HepG2 (cell line): ENCODE data around the gene REPIN1. TPM values are rescaled to one million over a fixed set of nuclear protein-coding genes. Genes with fewer than 3 reads are reported as not detected.
A peak's percentile ranks its signal among the peaks of the same experiment; 100 is the strongest.

Source experiments
- ATM ChIP-seq: fragments of 450-650 bp; IDR thresholded peaks from 2 replicates; pipeline ENCODE4 v1.7.1; 2017; ENCODE audit warnings: mild to moderate bottlenecking, borderline replicate concordance
- CBX1 ChIP-seq: IDR thresholded peaks from one replicate; pipeline ENCODE4 v1.6.1; 2016; ENCODE audit warnings: antibody characterized with exemption, low read depth
- DDIT3 ChIP-seq: sonication (generic); formaldehyde crosslinking; IDR thresholded peaks from 2 replicates; pipeline ENCODE4 v1.4.0; 2020; ENCODE audit warnings: mild to moderate bottlenecking, missing genetic modification reagents
- FOXK1 ChIP-seq: sonication (generic); formaldehyde crosslinking; IDR thresholded peaks from 2 replicates; pipeline ENCODE4 v1.4.0; 2020; ENCODE audit warnings: low read depth, missing genetic modification reagents, borderline replicate concordance
- GABPB1 ChIP-seq: IDR thresholded peaks from 2 replicates; pipeline ENCODE4 v1.6.1; 2016; ENCODE audit warnings: mild to moderate bottlenecking, missing genetic modification reagents, moderate library complexity, missing compliant biosample characterization
- HNRNPH1 ChIP-seq: fragments of 200-400 bp; formaldehyde crosslinking; optimal IDR thresholded peaks from 2 replicates; pipeline ENCODE3; 2017; ENCODE audit warnings: mild to moderate bottlenecking, low read depth, low read length
- KMT2A ChIP-seq: sonication (generic); formaldehyde crosslinking; IDR thresholded peaks from 2 replicates; pipeline ENCODE4 v1.4.0; 2020; ENCODE audit warnings: missing genetic modification reagents
- MAF1 ChIP-seq: sonication (generic); formaldehyde crosslinking; IDR thresholded peaks from 2 replicates; pipeline ENCODE4 v1.5.0; 2020; ENCODE audit warnings: missing genetic modification reagents, borderline replicate concordance
- MAFG ChIP-seq: sonication (generic); formaldehyde crosslinking; IDR thresholded peaks from 2 replicates; pipeline ENCODE4 v1.5.1; 2020; ENCODE audit warnings: mild to moderate bottlenecking, missing genetic modification reagents
- NAIF1 ChIP-seq: sonication (generic); formaldehyde crosslinking; IDR thresholded peaks from 2 replicates; pipeline ENCODE4 v1.5.0; 2020; ENCODE audit warnings: mild to moderate bottlenecking, missing genetic modification reagents, borderline replicate concordance
- NFE2L1 ChIP-seq: sonication (generic); formaldehyde crosslinking; IDR thresholded peaks from 2 replicates; pipeline ENCODE4 v1.4.0; 2020; ENCODE audit warnings: missing genetic modification reagents, mild to moderate bottlenecking, borderline replicate concordance
- SYNCRIP ChIP-seq: fragments of 200-400 bp; formaldehyde crosslinking; IDR thresholded peaks from 2 replicates; pipeline ENCODE4 v1.6.1; 2018; ENCODE audit warnings: mild to moderate bottlenecking, low read depth, low read length; ENCODE audit not compliant: insufficient read depth
- TFE3 ChIP-seq: IDR thresholded peaks from 2 replicates; pipeline ENCODE4 v1.6.1; 2016
- U2AF1 ChIP-seq: fragments of 200-400 bp; formaldehyde crosslinking; optimal IDR thresholded peaks from 2 replicates; pipeline ENCODE3; 2017; ENCODE audit warnings: mild to moderate bottlenecking, low read depth, low read length
- YEATS2 ChIP-seq: sonication (generic); formaldehyde crosslinking; IDR thresholded peaks from 2 replicates; pipeline ENCODE4 v1.4.0; 2020; ENCODE audit warnings: missing genetic modification reagents, borderline replicate concordance
- ZBTB38 ChIP-seq: sonication (generic); formaldehyde crosslinking; IDR thresholded peaks from 2 replicates; pipeline ENCODE4 v1.5.1; 2020; ENCODE audit warnings: mild to moderate bottlenecking, missing genetic modification reagents
- ZBTB7A ChIP-seq: sonication (generic); formaldehyde crosslinking; IDR thresholded peaks from 2 replicates; pipeline ENCODE4 v1.8.0; 2022; ENCODE audit warnings: mild to moderate bottlenecking, missing genetic modification reagents
- ZNF230 ChIP-seq: sonication (generic); formaldehyde crosslinking; IDR thresholded peaks from 2 replicates; pipeline ENCODE4 v1.4.0; 2020; ENCODE audit warnings: mild to moderate bottlenecking, missing genetic modification reagents
- ZNF280B ChIP-seq: sonication (generic); formaldehyde crosslinking; IDR thresholded peaks from 2 replicates; pipeline ENCODE4 v1.5.0; 2020; ENCODE audit warnings: missing genetic modification reagents, mild to moderate bottlenecking, borderline replicate concordance
- ZNF414 ChIP-seq: sonication (generic); formaldehyde crosslinking; IDR thresholded peaks from 2 replicates; pipeline ENCODE4 v1.5.0; 2020; ENCODE audit warnings: missing genetic modification reagents
- ZNF563 ChIP-seq: sonication (generic); formaldehyde crosslinking; IDR thresholded peaks from 2 replicates; pipeline ENCODE4 v1.8.0; 2022; ENCODE audit warnings: mild to moderate bottlenecking, moderate library complexity, missing genetic modification reagents
- ZNF576 ChIP-seq: sonication (generic); formaldehyde crosslinking; IDR thresholded peaks from 2 replicates; pipeline ENCODE4 v1.4.0; 2020; ENCODE audit warnings: mild to moderate bottlenecking, missing genetic modification reagents
- ZNF652 ChIP-seq: IDR thresholded peaks from 2 replicates; pipeline ENCODE4 v1.6.1; 2016; ENCODE audit warnings: low read depth, borderline replicate concordance
- ZNF703 ChIP-seq: sonication (generic); formaldehyde crosslinking; IDR thresholded peaks from 2 replicates; pipeline ENCODE4 v1.5.1; 2020; ENCODE audit warnings: missing genetic modification reagents, mild to moderate bottlenecking, moderate library complexity, borderline replicate concordance
- ZNF883 ChIP-seq: sonication (generic); formaldehyde crosslinking; IDR thresholded peaks from 2 replicates; pipeline ENCODE4 v1.5.1; 2020; ENCODE audit warnings: mild to moderate bottlenecking, missing genetic modification reagents; ENCODE audit errors: not compliant biosample characterization
- polyA plus RNA-seq, 8 experiments: library from polyadenylated mRNA; depleted of rRNA in 3 of 8; stranded (reverse) in 7 of 8; unstranded in 1 of 8; fragments of >200 nt; fragmentation: Illumina TruSeq in 4 of 8; extraction: Trizol in 4 of 8; gene quantifications; 2 replicates each; pipeline versions ENCODE4 v1.2.1 to v1.2.3, GENCODE V29; 2011 to 2016; ENCODE audit warnings: low read depth in 4 of 8, missing spikeins in 1 of 8, mixed read lengths in 1 of 8; ENCODE audit not compliant: insufficient read depth in 1 of 8
- total RNA-seq, 5 experiments: library from RNA; depleted of rRNA; stranded (reverse); fragments of >200 nt; fragmentation: Illumina TruSeq; extraction: Trizol; gene quantifications; 2 replicates each; pipeline ENCODE4 v1.2.3, GENCODE V29; 2016; ENCODE audit warnings: low read depth in 1 of 5

Gene REPIN1
- total and polyA plus RNA-seq, 2 of the 13 experiments (the other 11 are each of a cell fraction or from before 2014, with no cell fraction given), result 69.9 to 108 TPM

GRCh38 chr7:150415161-150416153, 46.8 kb downstream of the REPIN1 start (continued):
- peak; percentile 44; the same call in 1 of the 2 replicates for TF ChIP-seq ZBTB38 (CRISPR knock-in tag)
- no peak for TF ChIP-seq U2AF1
- TF ChIP-seq YEATS2 (CRISPR knock-in tag), result peak; percentile 71; the same call in 1 of the 2 replicates
- no peak for TF ChIP-seq ZNF576 (CRISPR knock-in tag)
- peak; percentile 78 for TF ChIP-seq TFE3
- TF ChIP-seq ZNF883 (CRISPR knock-in tag), result no peak
- peak; percentile 40; the same call in 1 of the 2 replicates for TF ChIP-seq ZNF652 (CRISPR knock-in tag)
- no peak for TF ChIP-seq ZNF563 (CRISPR knock-in tag)
- no peak for TF ChIP-seq ATM
- TF ChIP-seq MAFG, result no peak
- TF ChIP-seq CBX1, result no peak
- TF ChIP-seq HNRNPH1, result no peak
- no peak; the same call in 1 of the 2 replicates for TF ChIP-seq KMT2A (CRISPR knock-in tag)
- TF ChIP-seq SYNCRIP, result no peak
- TF ChIP-seq DDIT3, result no peak
- peak; percentile 89; the same call in 1 of the 2 replicates for TF ChIP-seq FOXK1 (CRISPR knock-in tag)
- no peak for TF ChIP-seq NAIF1
- TF ChIP-seq GABPB1 (CRISPR knock-in tag), result peak; percentile 23; the same call in 1 of the 2 replicates
- TF ChIP-seq ZNF280B (CRISPR knock-in tag), result no peak
- peak; percentile 39; the same call in 1 of the 2 replicates for TF ChIP-seq ZNF703 (CRISPR knock-in tag)
- TF ChIP-seq ZNF230, result 0 out of 2 replicates have a peak, but pooled peaks have one; percentile 25
- no peak for TF ChIP-seq NFE2L1 (CRISPR knock-in tag)
- TF ChIP-seq MAF1, result no peak
- no peak for TF ChIP-seq ZBTB7A (CRISPR knock-in tag)
- 0 out of 2 replicates have a peak, but pooled peaks have one; percentile 35 for TF ChIP-seq ZNF414 (CRISPR knock-in tag)
